Measurements from ENCODE around the gene AHI1. TPM values are rescaled to one million over a fixed set of nuclear protein-coding genes. Genes with fewer than 3 reads are reported as not detected.

AHI1 gene
- total and polyA plus RNA-seq, 2 of the 13 experiments (the other 11 are each of a cell fraction or from before 2014, with no cell fraction given) = 7.2 to 18.6 TPM

DNA sequence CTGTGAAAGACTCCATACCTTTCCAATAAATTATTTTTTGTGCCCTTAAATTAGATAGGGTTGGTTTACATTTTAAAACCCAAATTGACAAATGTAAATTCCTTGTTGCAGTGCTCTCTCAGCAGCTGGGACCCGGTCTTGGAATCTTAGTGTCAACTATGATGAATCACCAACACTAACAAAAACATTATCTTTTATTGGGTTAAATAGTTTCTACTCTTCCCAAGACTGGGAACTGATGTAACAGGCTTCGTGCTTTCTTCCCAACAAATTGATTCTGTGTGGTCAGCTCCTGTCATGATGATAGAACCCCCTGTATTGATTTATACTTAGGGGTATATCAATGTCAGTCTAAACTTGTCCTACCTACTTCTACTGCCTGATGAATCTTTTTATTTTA lies 23.2 kb upstream of the AHI1 start (continued):
- TF ChIP-seq PBX3 (CRISPR knock-in tag; IDR thresholded peaks at IDR 0.05; ENCODE audit: borderline replicate concordance) (no peak), JUND (CRISPR knock-in tag; IDR thresholded peaks at IDR 0.05) (no peak)
- TF ChIP-seq, protein P1, sequence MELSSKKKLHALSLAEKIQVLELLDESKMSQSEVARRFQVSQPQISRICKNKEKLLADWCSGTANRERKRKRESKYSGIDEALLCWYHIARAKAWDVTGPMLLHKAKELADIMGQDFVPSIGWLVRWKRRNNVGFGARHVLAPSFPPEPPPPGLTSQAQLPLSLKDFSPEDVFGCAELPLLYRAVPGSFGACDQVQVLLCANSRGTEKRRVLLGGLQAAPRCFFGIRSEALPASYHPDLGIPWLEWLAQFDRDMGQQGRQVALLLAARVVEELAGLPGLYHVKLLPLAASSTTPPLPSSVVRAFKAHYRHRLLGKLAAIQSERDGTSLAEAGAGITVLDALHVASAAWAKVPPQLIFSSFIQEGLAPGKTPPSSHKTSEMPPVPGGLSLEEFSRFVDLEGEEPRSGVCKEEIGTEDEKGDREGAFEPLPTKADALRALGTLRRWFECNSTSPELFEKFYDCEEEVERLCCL (CRISPR knock-in tag; IDR thresholded peaks at IDR 0.05; ENCODE audit: borderline replicate concordance) = no peak

- intact Hi-C loops (cut with micrococcal nuclease; ENCODE audit: unreplicated experiment) = no loop called here
- H4K20me1 ChIP-seq (ENCODE audit: insufficient read depth, low read length) = no peaks in the 10 kb centered on the region
- no peaks in the 10 kb centered on the region for H3K79me2 ChIP-seq (ENCODE audit: insufficient read depth, low read length)
- no peak overlapping the region for H3K9ac ChIP-seq (ENCODE audit: insufficient read depth, low read depth, low read length)
- CTCF ChIA-PET (ENCODE audit: low intra/inter-chr PET ratio, low total read pairs) = no interaction called here
- FAIRE-seq = no peak
- no TSS peak for BruUV-seq (replicated peaks)
- POLR2A ChIA-PET = no interaction called here
- DNase-seq (ENCODE audit: low spot score) = no peak
- no peaks in the 10 kb centered on the region for H3K27me3 ChIP-seq (ENCODE audit: control insufficient read depth in 1 of 2, insufficient read depth in 2 of 2, low read length in 2 of 2)
- no peaks in the 10 kb centered on the region for H3K9me3 ChIP-seq (ENCODE audit: low read length)
- 0 out of 2 replicates have a peak, but pooled peaks cover 7% of the 10 kb centered on the region for H3K4me1 ChIP-seq (ENCODE audit: insufficient read depth, low read length)
- H3K4me3 ChIP-seq (replicated peaks in 1 of 3; ENCODE audit: insufficient read depth in 1 of 3, low read depth in 2 of 3, low read length in 3 of 3) = no peak overlapping the region
- ATAC-seq = no peak
- H3K27ac ChIP-seq (ENCODE audit: extremely low read length, insufficient read depth, low read length) = no peak overlapping the region
- H2AFZ ChIP-seq (ENCODE audit: low read length) = no peak overlapping the region
- no peak overlapping the region for H3K4me2 ChIP-seq (ENCODE audit: low read depth, low read length)
- no peaks in the 10 kb centered on the region for H3K36me3 ChIP-seq (replicated peaks in 1 of 2; ENCODE audit: control insufficient read depth in 1 of 2, insufficient read depth in 2 of 2, low read length in 2 of 2)
- in situ Hi-C loops (cut with HindIII; ENCODE audit: extremely low pct_ligation_motif_present, low pct_unique_long_range_greater_than_20kb) = no loop called here
- TF ChIP-seq PHB2 (IDR thresholded peaks at IDR 0.05; ENCODE audit: partially characterized antibody) = no peak
- TF ChIP-seq ZNF180 (CRISPR knock-in tag; IDR thresholded peaks at IDR 0.05; ENCODE audit: borderline replicate concordance, low read depth) = no peak
- TF ChIP-seq ATM (IDR thresholded peaks at IDR 0.05; ENCODE audit: borderline replicate concordance) = no peak
- no peak for TF ChIP-seq ETV6 (CRISPR knock-in tag; conservative IDR thresholded peaks at IDR 0.05)
- TF ChIP-seq, protein P2, sequence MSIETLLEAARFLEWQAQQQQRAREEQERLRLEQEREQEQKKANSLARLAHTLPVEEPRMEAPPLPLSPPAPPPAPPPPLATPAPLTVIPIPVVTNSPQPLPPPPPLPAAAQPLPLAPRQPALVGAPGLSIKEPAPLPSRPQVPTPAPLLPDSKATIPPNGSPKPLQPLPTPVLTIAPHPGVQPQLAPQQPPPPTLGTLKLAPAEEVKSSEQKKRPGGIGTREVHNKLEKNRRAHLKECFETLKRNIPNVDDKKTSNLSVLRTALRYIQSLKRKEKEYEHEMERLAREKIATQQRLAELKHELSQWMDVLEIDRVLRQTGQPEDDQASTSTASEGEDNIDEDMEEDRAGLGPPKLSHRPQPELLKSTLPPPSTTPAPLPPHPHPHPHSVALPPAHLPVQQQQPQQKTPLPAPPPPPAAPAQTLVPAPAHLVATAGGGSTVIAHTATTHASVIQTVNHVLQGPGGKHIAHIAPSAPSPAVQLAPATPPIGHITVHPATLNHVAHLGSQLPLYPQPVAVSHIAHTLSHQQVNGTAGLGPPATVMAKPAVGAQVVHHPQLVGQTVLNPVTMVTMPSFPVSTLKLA (IDR thresholded peaks at IDR 0.05) = no peak
- no peak for TF ChIP-seq ZNF75D (CRISPR knock-in tag; IDR thresholded peaks at IDR 0.05; ENCODE audit: borderline replicate concordance)
- TF ChIP-seq RBM22 (optimal IDR thresholded peaks at IDR 0.05; ENCODE audit: low read length) = no peak
- no peak for TF ChIP-seq ZNF296 (CRISPR knock-in tag; conservative IDR thresholded peaks at IDR 0.05)
- no peak for TF ChIP-seq ZNF331 (CRISPR knock-in tag; IDR thresholded peaks at IDR 0.05)
- TF ChIP-seq, protein P3, sequence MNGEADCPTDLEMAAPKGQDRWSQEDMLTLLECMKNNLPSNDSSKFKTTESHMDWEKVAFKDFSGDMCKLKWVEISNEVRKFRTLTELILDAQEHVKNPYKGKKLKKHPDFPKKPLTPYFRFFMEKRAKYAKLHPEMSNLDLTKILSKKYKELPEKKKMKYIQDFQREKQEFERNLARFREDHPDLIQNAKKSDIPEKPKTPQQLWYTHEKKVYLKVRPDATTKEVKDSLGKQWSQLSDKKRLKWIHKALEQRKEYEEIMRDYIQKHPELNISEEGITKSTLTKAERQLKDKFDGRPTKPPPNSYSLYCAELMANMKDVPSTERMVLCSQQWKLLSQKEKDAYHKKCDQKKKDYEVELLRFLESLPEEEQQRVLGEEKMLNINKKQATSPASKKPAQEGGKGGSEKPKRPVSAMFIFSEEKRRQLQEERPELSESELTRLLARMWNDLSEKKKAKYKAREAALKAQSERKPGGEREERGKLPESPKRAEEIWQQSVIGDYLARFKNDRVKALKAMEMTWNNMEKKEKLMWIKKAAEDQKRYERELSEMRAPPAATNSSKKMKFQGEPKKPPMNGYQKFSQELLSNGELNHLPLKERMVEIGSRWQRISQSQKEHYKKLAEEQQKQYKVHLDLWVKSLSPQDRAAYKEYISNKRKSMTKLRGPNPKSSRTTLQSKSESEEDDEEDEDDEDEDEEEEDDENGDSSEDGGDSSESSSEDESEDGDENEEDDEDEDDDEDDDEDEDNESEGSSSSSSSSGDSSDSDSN (CRISPR knock-in tag; IDR thresholded peaks at IDR 0.05) = no peak
- TF ChIP-seq JDP2 (CRISPR knock-in tag; IDR thresholded peaks at IDR 0.05; ENCODE audit: borderline replicate concordance) = no peak
- TF ChIP-seq, protein P4, sequence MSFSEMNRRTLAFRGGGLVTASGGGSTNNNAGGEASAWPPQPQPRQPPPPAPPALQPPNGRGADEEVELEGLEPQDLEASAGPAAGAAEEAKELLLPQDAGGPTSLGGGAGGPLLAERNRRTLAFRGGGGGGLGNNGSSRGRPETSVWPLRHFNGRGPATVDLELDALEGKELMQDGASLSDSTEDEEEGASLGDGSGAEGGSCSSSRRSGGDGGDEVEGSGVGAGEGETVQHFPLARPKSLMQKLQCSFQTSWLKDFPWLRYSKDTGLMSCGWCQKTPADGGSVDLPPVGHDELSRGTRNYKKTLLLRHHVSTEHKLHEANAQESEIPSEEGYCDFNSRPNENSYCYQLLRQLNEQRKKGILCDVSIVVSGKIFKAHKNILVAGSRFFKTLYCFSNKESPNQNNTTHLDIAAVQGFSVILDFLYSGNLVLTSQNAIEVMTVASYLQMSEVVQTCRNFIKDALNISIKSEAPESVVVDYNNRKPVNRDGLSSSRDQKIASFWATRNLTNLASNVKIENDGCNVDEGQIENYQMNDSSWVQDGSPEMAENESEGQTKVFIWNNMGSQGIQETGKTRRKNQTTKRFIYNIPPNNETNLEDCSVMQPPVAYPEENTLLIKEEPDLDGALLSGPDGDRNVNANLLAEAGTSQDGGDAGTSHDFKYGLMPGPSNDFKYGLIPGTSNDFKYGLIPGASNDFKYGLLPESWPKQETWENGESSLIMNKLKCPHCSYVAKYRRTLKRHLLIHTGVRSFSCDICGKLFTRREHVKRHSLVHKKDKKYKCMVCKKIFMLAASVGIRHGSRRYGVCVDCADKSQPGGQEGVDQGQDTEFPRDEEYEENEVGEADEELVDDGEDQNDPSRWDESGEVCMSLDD (CRISPR knock-in tag; IDR thresholded peaks at IDR 0.05; ENCODE audit: borderline replicate concordance) = no peak
Observed at GRCh38 chr6:135519348-135519747, 21.8 kb upstream of the AHI1 start.
